GM12874 (cell line): ENCODE measurements around the gene PRKX.

Experiments
- TF ChIP-seq, protein P1 (sequence below): IDR thresholded peaks from 2 replicates; pipeline ENCODE4 v1.5.1; 2011; ENCODE audit warnings: low read depth, mild to moderate bottlenecking, control low read depth, low read length, moderate library complexity; ENCODE audit not compliant: insufficient read depth

PRKX gene

GRCh38 chrX:3713225-3713936, at the start of gene PRKX:
Gene PRKX, minus strand, starts transcription at chrX:3713649. Its CDS starts 396 bp downstream, at chrX:3713253.
- TF ChIP-seq, protein P1, sequence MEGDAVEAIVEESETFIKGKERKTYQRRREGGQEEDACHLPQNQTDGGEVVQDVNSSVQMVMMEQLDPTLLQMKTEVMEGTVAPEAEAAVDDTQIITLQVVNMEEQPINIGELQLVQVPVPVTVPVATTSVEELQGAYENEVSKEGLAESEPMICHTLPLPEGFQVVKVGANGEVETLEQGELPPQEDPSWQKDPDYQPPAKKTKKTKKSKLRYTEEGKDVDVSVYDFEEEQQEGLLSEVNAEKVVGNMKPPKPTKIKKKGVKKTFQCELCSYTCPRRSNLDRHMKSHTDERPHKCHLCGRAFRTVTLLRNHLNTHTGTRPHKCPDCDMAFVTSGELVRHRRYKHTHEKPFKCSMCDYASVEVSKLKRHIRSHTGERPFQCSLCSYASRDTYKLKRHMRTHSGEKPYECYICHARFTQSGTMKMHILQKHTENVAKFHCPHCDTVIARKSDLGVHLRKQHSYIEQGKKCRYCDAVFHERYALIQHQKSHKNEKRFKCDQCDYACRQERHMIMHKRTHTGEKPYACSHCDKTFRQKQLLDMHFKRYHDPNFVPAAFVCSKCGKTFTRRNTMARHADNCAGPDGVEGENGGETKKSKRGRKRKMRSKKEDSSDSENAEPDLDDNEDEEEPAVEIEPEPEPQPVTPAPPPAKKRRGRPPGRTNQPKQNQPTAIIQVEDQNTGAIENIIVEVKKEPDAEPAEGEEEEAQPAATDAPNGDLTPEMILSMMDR, result no peak

GRCh38 chrX:3763111-3763510, 49.7 kb upstream of the PRKX start:
- TF ChIP-seq, protein P1, result no peak

- TF ChIP-seq, protein P1, result no peak
These were observed 44.1 kb upstream of the PRKX start for GRCh38 chrX:3757510-3758025.

DNA sequence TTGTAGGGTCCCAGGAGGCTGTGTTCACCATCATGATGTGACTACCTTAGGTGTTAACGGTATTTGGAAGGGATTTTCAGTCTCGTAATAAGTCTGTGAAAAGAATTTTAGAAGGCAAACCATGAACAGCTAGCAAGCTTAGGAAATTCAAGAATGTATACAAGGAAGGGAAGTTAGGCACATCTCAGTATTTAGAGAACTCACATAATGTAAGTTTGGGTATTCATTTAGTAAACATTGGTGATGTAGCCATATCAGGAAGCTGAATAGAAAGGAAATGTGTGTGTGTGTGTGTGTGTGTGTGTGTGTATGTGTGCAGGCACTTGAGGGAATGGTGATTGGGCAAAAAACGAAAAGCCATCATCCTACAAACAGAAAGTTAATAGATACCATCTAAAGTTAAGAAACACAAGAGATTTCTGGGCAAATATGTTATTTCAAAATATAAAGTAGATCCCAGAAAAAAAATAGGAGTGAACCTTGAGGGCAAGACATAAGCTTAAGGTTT, 34.7 kb upstream of the PRKX start:
- TF ChIP-seq, protein P1, result no peak

- TF ChIP-seq, protein P1, result no peak
These were observed 30.5 kb upstream of the PRKX start for GRCh38 chrX:3743801-3744439.

- TF ChIP-seq, protein P1, result no peak
These were observed 25.1 kb upstream of the PRKX start for GRCh38 chrX:3738509-3738908.

- TF ChIP-seq, protein P1, result no peak
These were observed 19.6 kb upstream of the PRKX start for GRCh38 chrX:3733043-3733430.
